ENCODE measurements around the gene LRATD1.
A peak's percentile ranks its signal among the peaks of the same experiment; 100 is the strongest.

The LRATD1 gene

DNA sequence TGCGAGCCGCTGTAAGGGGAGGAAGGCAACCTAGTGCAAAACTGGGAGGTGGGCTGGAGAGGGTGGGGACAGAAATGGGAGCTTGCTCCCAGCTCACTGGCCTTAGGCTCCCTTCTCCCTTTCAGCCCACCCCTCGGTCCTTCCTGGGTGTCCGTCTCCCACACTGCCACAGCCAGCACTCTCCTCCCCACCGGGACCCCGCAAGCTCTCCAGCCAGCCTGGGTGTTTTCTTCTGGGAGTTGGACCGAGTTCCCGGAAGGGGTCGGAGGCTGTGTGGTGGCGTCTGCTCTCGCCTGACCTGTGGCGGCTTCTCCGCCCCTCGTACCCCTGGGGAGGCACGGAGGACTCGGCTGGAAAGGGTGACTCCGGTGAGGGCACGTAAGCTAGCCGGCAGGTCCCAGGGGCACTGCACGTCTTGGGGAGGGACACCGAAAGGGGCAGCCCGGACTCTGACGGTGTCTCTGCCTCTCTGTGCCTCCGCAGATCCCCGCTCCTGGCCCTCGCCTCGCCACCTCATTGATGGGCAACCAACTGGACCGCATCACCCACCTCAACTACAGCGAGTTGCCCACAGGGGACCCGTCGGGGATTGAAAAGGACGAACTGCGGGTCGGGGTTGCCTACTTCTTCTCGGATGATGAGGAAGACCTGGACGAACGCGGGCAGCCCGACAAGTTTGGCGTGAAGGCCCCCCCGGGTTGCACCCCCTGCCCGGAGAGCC, 1.1 kb downstream of the LRATD1 start:
- DNase-seq, result peak; percentile 68

DNA sequence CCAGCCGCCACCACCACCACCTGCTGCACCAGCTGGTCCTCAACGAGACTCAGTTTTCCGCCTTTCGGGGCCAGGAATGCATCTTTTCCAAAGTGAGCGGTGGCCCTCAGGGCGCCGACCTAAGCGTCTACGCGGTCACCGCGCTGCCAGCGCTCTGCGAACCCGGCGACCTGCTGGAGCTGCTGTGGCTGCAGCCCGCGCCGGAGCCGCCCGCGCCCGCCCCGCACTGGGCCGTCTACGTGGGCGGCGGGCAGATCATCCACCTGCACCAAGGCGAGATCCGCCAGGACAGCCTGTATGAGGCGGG, 1.6 kb downstream of the LRATD1 start:
- DNase-seq, result no peak

DNA sequence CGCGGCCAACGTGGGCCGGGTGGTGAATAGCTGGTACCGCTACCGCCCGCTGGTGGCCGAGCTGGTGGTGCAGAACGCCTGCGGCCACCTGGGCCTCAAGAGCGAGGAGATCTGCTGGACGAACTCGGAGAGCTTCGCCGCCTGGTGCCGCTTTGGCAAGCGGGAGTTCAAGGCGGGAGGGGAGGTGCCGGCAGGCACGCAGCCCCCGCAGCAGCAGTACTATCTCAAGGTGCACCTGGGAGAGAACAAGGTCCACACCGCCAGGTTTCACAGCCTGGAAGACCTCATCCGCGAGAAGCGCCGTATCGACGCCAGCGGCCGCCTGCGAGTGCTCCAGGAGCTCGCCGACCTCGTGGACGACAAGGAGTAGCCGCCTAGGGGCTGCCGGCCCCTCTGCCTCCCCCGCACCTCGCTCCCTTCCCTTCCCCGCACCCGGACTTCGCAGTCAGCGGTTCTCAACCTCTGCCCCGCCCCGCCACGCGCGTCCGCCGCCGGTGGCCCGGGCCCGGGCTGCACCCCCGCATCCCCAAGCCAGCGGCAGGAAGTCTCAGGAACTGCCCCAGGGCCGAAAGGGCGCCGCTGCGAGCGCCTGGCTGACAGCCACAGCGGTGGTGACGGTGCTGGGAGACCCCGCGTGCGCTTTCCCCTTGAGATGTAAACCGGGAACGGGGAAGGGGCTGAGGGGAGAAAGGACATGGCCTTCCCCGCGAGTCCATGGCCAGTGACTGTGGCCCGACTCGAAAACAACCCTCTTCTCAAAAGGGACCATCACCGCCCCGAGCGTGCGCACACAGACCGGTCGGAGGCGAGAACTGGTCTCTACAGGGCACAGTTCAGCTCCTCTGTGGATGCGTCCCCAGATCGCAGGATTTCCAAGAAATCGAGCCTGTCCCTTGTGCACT, 2.2 kb downstream of the LRATD1 start:
- peak; percentile 94 for DNase-seq

DNA sequence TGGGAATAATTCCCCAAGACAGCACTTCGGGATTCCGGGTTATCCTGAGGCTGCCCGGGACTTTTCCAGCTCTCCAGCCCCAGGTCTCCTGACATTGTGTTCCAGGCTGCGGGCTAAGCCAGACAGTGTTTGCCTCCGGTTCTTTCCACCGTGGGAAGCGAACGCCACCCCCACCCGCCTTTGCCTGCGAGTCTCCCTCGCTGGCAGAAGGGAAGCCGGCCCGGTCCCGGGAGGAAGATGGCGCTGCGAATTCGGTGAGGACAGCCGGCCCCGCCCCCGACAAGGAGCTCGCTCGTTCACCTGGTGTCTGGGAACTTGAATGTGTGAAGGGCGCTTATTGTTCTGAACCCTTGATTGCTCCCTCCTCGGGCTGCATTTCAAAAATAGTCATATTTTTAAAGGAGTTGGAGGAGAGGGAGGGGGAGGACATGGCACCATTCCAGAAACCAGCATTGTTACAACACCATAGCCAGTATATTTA, 2.9 kb downstream of the LRATD1 start:
- peak; percentile 89 for DNase-seq

DNA sequence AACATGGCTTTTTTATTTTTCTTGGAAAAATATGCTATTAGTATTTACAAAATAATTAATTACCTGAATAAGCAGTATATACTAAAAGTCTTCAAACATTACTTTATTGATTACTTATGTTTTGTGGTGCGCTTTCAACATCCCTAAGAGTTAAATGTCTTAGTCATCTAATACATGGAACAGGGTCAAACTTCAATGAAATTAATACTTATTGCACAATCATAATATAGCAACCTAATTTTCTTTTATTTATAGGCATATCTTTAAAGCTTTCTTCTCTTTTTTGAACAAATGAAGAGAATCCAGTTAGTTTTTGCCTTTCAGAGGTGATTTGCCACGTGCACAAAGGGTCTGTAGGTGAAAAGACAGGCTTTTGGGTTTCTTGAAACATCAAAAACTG, 6.0 kb downstream of the LRATD1 start:
- DNase-seq, result no peak

DNA sequence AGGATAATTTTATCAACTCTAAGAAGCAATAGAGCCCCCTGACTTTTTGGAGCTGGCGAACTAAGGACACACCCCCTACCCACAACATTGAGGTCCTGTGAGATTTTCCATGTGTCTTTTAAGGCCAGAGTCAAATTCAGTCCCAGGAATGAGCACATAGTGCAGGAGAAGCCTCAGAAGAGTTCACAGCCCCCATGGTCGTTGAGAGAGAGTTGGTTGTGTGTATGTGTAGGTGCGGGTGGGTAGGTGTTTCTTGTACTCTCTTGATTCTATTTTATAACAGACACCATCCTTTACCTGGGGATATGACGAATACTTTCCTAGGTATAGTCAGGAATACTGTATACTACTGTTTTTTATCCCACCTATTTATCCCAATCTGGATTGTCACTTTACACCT, 8.6 kb downstream of the LRATD1 start:
- no peak for DNase-seq

DNA sequence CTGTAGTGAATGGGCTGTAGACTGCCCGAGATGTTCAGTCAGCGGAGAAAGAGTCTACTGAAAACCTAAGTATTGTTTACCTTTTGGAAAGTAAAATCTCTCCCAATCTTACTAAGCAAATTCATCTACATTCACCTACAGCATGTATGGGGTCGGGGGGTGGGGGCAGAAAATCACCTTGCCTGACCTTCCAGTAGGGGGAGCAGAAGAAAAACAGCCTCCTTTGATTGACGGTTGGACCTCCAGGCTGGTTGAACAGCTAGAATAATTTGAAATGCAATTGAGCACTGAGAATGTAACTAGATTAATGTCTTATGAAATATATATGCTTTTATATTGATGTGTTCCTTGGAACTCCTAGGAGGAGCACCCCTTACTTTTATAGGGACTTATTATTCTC, 10.0 kb downstream of the LRATD1 start:
- peak; percentile 23 for DNase-seq

DNA sequence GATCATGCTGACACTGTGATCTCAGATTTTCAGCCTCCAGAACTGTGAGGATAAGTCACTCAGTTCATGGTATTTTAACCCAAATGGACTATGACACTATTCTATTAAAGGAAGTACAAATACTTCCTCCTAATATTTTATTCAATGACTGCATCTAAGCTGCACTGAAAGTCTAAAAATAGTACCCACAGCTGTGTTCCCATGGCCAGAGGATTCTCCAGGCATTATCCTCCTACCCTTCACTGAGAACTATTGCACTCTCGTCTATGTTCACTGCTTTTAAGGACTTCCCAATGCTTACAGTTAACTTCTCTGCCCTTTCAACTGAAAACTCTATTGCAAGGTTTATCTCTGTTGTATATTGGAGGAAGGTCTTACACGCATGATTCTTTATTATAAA, 15.2 kb downstream of the LRATD1 start:
- peak; percentile 43 for DNase-seq

DNA sequence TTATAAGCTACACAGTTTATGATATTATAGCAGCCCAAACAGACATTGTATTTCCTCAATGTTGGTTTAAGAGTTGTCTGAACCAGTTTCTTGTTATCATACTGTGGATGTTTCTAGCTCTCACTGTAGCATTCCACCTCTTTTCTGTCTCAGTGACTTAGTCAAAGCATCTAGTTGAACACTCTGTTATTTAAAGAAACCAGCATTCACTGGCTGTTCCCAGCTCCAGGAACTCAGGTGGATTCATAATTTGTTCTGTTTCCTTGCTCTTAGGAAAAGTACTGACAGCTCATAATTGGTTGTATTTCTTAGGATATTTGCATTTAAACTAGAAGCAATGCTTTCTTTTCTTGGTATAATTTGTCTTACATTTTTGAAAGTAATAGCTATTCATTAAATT, 17.5 kb downstream of the LRATD1 start:
- no peak for DNase-seq

DNA sequence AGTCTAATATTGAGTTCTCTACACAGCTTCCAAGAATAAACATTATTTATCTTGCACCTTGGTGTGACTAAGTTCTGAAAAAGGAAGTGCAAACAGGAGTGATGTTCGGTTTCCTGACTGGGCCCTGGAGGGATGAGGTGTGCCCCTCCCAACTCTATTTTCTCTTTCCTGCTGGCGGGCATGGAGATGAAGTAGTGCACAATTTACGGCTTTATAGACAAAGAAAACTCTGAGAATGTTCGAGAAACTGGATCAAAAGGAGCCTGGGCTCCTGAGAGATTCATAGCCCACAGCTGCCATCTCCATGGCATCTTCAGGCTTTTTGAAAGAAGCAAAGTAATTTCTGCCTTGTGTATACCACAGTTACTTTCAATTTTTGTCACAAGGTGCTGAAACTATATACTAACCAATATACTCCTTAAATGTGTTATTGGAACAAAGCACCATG, 22.3 kb downstream of the LRATD1 start:
- DNase-seq, result no peak

DNA sequence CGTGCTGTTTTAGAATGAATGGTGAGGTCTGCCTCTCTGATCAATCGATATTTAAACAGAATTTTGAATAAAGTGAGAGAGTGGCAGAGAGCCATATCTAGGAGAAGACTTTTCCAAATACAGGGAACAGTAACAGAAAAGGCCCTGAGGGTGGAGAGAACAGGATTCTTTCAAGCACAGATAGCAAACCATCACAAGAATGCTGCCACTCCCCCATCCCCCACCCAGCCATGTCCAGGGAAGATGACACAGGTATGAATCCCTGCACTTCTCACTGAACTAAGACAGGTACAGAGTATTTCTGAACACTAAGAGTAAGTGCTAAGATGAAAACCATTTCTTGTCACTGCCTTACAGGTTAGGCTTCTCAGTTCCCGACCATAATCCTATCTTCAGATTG, 23.6 kb downstream of the LRATD1 start:
- no peak for DNase-seq

DNA sequence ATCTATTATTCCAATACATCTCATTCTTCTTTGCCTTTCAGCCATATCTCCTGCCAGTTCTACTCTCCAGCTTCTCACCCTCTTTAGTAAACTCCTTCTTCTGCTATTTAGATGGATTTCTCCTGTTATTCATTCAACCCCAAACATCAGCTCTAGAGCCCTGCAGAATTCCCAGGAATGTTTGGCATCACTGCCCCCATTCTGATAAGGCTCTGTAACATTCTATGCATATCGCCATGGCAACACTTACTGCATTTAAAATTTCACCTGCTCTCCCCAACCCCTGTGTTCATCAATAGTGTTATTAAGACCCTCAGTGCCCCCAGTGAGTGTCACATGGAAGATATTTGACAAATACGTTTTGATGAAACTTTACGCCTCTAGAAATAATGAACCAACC, 28.6 kb downstream of the LRATD1 start:
- no peak for DNase-seq

DNA sequence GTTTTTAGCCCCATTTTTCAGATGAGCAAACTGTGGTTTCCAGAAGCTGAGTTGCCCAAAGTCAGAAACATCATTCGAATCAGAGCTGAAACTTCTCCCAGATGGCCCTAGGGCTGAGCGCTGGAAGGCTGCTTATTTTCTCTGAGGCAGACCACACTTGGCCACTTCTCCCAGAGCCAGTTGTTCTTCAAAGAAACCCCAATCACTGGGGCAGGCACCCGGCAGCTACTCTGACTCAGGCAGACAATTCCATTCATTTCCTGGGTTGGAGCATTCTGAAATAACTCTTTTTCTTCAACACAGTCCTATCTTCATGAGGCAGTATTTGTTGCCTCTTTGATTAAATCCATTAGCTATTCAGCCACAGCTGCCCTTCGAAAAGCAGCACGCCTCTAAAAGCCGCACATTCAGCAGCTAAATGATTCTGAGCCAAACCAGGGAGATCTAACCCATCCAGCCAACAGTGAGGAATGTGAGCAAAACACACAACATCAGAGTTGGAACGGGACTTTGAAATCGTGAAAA, 40.9 kb downstream of the LRATD1 start:
- no peak for DNase-seq

DNA sequence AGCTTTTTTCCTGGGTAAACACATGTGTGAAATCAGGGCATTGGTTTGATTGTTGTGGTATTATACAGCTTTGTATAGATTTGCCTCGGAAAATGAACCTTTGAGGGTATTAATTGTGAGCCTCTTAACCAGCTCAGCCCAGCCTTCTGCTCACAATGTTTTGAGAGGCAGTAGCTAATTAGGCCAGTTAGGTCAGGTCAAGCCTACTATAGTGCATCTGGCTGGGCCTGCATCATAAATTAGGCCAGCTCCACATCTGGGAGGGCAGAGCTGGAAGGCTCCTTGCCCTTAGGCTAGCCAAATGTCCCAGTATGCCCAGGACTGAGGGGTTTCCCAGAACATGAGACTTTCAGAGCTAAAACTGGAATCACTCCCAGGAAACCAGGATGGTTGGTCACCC, 43.0 kb downstream of the LRATD1 start:
- no peak for DNase-seq

DNA sequence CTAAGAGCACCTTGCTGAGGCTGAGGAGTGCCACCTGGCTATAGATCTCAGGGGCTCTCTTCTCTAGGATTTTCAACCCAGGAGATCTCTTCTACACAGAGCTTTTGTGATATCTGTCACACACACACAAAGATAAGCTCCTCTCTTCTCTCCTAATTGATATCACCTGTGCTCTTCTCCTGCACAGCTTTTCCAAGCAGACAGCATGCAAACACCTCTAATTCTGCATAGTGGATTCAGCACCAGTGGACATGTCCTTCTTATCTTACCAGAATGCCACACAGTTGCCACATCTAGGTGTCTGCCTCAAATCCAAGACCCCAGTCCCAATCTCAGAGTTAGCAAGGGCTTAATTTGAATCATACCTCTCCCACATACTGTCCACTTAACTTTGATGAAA, 43.9 kb downstream of the LRATD1 start:
- no peak for DNase-seq

DNA sequence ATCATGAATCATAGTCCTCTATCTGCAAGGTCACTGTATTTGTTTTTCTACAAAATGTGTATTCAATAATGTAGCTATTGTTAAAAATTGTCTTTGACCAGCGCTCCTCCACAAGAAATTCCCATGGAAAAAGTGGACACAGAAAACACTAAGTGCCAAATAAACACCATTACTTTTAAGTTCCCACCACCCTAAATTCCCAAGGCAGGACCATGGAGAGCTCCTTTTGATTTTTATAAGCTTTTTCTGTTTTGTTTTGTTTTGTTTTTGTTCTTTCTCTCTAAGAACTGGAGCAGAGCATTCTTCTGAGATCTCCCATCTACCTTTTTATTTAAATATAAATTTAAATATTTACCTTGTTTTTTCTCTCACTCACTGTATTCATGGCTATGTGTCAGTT, 44.5 kb downstream of the LRATD1 start:
- DNase-seq, result no peak

DNA sequence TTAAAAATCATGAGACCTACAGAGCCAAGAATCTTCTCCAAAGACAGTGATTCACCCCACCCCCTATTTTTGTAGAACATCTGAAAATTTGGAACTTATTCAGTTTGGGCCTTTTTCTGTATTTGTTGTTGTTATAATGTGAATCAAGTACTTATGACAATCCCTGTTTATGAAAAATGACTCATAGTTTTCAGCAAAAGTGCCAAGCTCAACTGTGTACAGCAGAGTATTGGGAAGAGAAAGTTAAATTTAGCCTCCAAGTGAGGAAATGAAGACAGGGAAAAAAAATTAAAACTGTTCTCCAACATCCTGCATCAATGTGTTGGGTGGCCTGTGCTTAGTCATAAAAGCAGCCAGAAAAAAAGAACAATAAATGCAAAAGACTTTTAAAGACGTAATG, 46.2 kb downstream of the LRATD1 start:
- no peak for DNase-seq

DNA sequence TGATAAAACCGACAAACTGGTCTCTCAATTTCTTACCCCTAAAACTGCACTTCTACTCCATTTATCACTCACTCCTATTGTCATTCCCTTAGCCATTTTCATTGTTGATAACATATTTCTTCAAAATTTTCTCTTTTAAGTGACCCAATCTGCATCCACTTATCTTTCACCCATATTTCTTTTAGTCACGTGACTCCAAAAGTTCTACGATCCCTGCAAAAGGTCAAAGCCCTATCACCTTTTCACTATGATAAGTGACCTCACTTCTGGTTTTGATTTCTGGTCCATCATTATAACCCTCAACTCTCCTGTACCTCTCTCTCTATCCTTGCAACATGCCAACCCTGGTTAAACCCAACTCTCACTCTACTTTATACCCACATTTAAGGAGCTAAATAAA, 49.1 kb downstream of the LRATD1 start:
- DNase-seq, result no peak
